Pancreas (tissue), 10 donors: Measurements from ENCODE around the gene FAHD1. TPM values are rescaled to one million over a fixed set of nuclear protein-coding genes. Genes with fewer than 3 reads are reported as not detected.

Experiments used
- ATAC-seq, 4 donors: fragments of 200-7000 bp; cut with Tn5 transposase; one replicate each; pipeline versions ENCODE4 v1.8.0 to v1.9.1; 2020; ENCODE audit warnings: mild to moderate bottlenecking in 4 of 4, moderate library complexity in 4 of 4
- DNase-seq, 6 donors: peaks; one replicate each; pipeline ENCODE4 v3.0.0-alpha.2; 2020
- FAIRE-seq: peaks from 2 replicates; lab custom pipeline; 2012; peaks lifted over from hg19 to GRCh38; lab: Jason Lieb, UNC
- H3K27ac ChIP-seq, 4 donors: fragments of 200-600 bp; sonication (generic); 1 replicate in 3 of 4; 2 replicates in 1 of 4; pipeline versions ENCODE4 v1.5.0 to v1.8.0; 2020
- H3K27me3 ChIP-seq, 4 donors: fragments of 200-600 bp; one replicate each; pipeline ENCODE4 v1.8.0; 2021
- H3K36me3 ChIP-seq, 3 donors: fragments of 200-600 bp; sonication (generic) in 1 of 3; one replicate each; pipeline versions ENCODE4 v1.5.0 to v1.8.0; 2020 to 2021
- H3K4me1 ChIP-seq, 3 donors: fragments of 200-600 bp; one replicate each; pipeline ENCODE4 v1.8.0; 2021
- H3K4me3 ChIP-seq, 4 donors: fragments of 200-600 bp; sonication (generic) in 2 of 4; one replicate each; pipeline versions ENCODE4 v1.5.0 to v1.8.0; 2020 to 2021
- H3K9me3 ChIP-seq, 4 donors: fragments of 200-600 bp; one replicate each; pipeline ENCODE4 v1.8.0; 2021
- CTCF ChIP-seq, 4 donors: fragments of 200-600 bp; sonication (generic) in 3 of 4; IDR thresholded peaks; one replicate each; pipeline versions ENCODE4 v1.5.0 to v1.8.0; 2021; ENCODE audit warnings: antibody characterized with exemption in 4 of 4
- WGBS, 2 donors: extraction: QIAGEN DNeasy Blood & Tissue Kit; methylation state at CpG; one replicate each; pipeline ENCODE4 v1.1.7; 2013; 5-methylcytosine and 5-hydroxymethylcytosine counted together
- intact Hi-C, 3 donors: fragments of 100-400 bp; cut with DNase I; formaldehyde crosslinking; loops; one replicate each; pipeline versions ENCODE4 v1.11.1 to v1.14.2; 2022
- polyA plus RNA-seq, 2 donors: library from polyadenylated mRNA; stranded (reverse); fragments of 200-250 nt; gene quantifications; one replicate each; pipeline ENCODE4 v1.2.3, GENCODE V29; 2013
- total RNA-seq, 6 donors: library from RNA; stranded (reverse); fragmentation: NEBNext Ultra II Directional in 4 of 6; extraction: Animal tissue kit (Norgen Biotek cat#: 25700) in 4 of 6; gene quantifications; one replicate each; pipeline versions ENCODE4 v1.2.1 to v1.2.4, GENCODE V29; 2021 to 2023
- donor health status: healthy with polysubstance abuse.
- donor health status: DM: no; HTN: no; CAD: no; lungs with moderate emphysema.
- donor health status: DM: no; HTN: no; CAD: no.
- donor health status: control.
- donor health status: control.
- donor health status: Bipolar disorder and iron deficiency.
- donor health status: DM: yes; HTN: yes; CAD: no.
- donor health status: DM: no; HTN: no; CAD: no.
- donor health status: DM: no; HTN: no; CAD: no.
- donor health status: DM: yes; HTN: yes; CAD: no.

Gene FAHD1
- total and polyA plus RNA-seq, 8 donors, result 5.1 to 14.4 (median 12.2) TPM

GRCh38 chr16:1825864-1826690 lies 929 bp upstream of the FAHD1 start:
- peaks cover 21 to 30% (median 24%) of the 10 kb centered on the region in 3 donors for H3K4me1 ChIP-seq
- WGBS, 2 donors, result 1% methylated on average over 71 to 96 of the region's 96 CpGs
- ATAC-seq (peak; percentile 17 to 39 (median 28)), FAIRE-seq (no peak), DNase-seq (peak; percentile 50 to 86 (median 70))
- TF ChIP-seq CTCF (IDR thresholded peaks at IDR 0.05), result no peak
- H3K27me3 ChIP-seq, result no peaks in the 10 kb centered on the region
- intact Hi-C loops, result no loop called here
- H3K36me3 ChIP-seq, result peaks cover 0 to 18% (median 9%) of the 10 kb centered on the region in 3 donors
- H3K27ac ChIP-seq, result peak overlapping the region; percentile 42 to 90 (median 78)
- peak overlapping the region; percentile 40 to 96 (median 93) for H3K4me3 ChIP-seq
- H3K9me3 ChIP-seq, result no peaks in the 10 kb centered on the region

GRCh38 chr16:1828645-1829410 lies 1.8 kb downstream of the FAHD1 start:
- intact Hi-C loops, result no loop called here
- H3K4me1 ChIP-seq, result peaks cover 21 to 30% (median 24%) of the 10 kb centered on the region in 3 donors
- WGBS, 2 donors, result 14 to 20% methylated on average over 11 of the region's 11 CpGs

GRCh38 chr16:1830213-1830612 lies 3.2 kb downstream of the FAHD1 start:
- ATAC-seq (peak; percentile 8 to 25 (median 17)), FAIRE-seq (no peak), DNase-seq (peak in 1 of 6 donors; percentile 51)
- peak overlapping the region; percentile 3 to 63 (median 36) for H3K27ac ChIP-seq
- H3K9me3 ChIP-seq, result no peaks in the 10 kb centered on the region
- peaks cover 19 to 24% (median 24%) of the 10 kb centered on the region in 3 donors for H3K4me1 ChIP-seq
- no peak overlapping the region for H3K4me3 ChIP-seq
- H3K27me3 ChIP-seq, result no peaks in the 10 kb centered on the region
- intact Hi-C loops, result no loop called here
- WGBS, 2 donors, result 15 to 20% methylated on average over 3 of the region's 3 CpGs
- no peaks in the 10 kb centered on the region for H3K36me3 ChIP-seq
- no peak for TF ChIP-seq CTCF (IDR thresholded peaks at IDR 0.05)

More at GRCh38 chr16:1828645-1829410, 1.8 kb downstream of the FAHD1 start:
- Histone ChIP-seq H3K36me3 (no peaks in the 10 kb centered on the region), H3K4me3 (peak overlapping the region in 3 of 4 donors; percentile 92 to 96 (median 94)), H3K9me3 (no peaks in the 10 kb centered on the region), H3K27ac (peak overlapping the region in 2 of 4 donors; percentile 51 to 63), H3K27me3 (no peaks in the 10 kb centered on the region)
- TF ChIP-seq CTCF (IDR thresholded peaks at IDR 0.05), result no peak
- ATAC-seq, result no peak
- no peak for DNase-seq
- FAIRE-seq, result no peak

- no peak for TF ChIP-seq CTCF (IDR thresholded peaks at IDR 0.05)
- DNase-seq (no peak), FAIRE-seq (no peak), ATAC-seq (no peak)
- Histone ChIP-seq H3K4me3 (no peak overlapping the region), H3K36me3 (no peaks in the 10 kb centered on the region), H3K4me1 (peaks cover 15 to 24% (median 19%) of the 10 kb centered on the region in 3 donors), H3K27me3 (no peaks in the 10 kb centered on the region), H3K9me3 (no peaks in the 10 kb centered on the region), H3K27ac (no peak overlapping the region)
- 75 to 91% methylated on average over 19 of the region's 19 CpGs for WGBS, 2 donors
- intact Hi-C loops, result no loop called here
Observed at GRCh38 chr16:1831186-1832075, 4.4 kb downstream of the FAHD1 start.
